HepG2 (cell line): ENCODE data around the gene PPEF2. TPM values are rescaled to one million over a fixed set of nuclear protein-coding genes. Genes with fewer than 3 reads are reported as not detected.

Experiments
- ARNTL ChIP-seq: sonication (generic); formaldehyde crosslinking; IDR thresholded peaks from 2 replicates; pipeline ENCODE4 v1.4.0; 2020; ENCODE audit warnings: mild to moderate bottlenecking, missing genetic modification reagents
- HOXA7 ChIP-seq: sonication (generic); formaldehyde crosslinking; IDR thresholded peaks from 2 replicates; pipeline ENCODE4 v1.8.1; 2022; ENCODE audit warnings: mild to moderate bottlenecking, missing genetic modification reagents, moderate library complexity
- PHF21A ChIP-seq: sonication (generic); formaldehyde crosslinking; IDR thresholded peaks from 2 replicates; pipeline ENCODE4 v1.5.0; 2020; ENCODE audit warnings: mild to moderate bottlenecking, missing genetic modification reagents
- PRPF4 ChIP-seq: fragments of 200-400 bp; formaldehyde crosslinking; IDR thresholded peaks from 2 replicates; pipeline ENCODE4 v1.6.1; 2016; ENCODE audit warnings: low read length, low read depth; ENCODE audit not compliant: poor library complexity, severe bottlenecking
- RFX3 ChIP-seq: IDR thresholded peaks from 2 replicates; pipeline ENCODE4 v1.6.1; 2016; ENCODE audit warnings: missing biosample characterization, missing genetic modification reagents
- SMYD3 ChIP-seq: sonication (generic); formaldehyde crosslinking; IDR thresholded peaks from 2 replicates; pipeline ENCODE4 v1.8.1; 2023; ENCODE audit warnings: mild to moderate bottlenecking, missing genetic modification reagents
- ZBTB40 ChIP-seq, 2 experiments: fragments of 450-650 bp in 1 of 2; sonication (generic) in 1 of 2; formaldehyde crosslinking in 1 of 2; IDR thresholded peaks; 2 replicates each; pipeline versions ENCODE4 v1.6.1 to v1.8.0; 2016 to 2022; ENCODE audit warnings: antibody characterized with exemption in 1 of 2, mild to moderate bottlenecking in 1 of 2, missing genetic modification reagents in 1 of 2
- ZFP90 ChIP-seq: sonication (generic); formaldehyde crosslinking; IDR thresholded peaks from 2 replicates; pipeline ENCODE4 v1.8.0; 2022; ENCODE audit warnings: missing genetic modification reagents, mild to moderate bottlenecking, inconsistent platforms, borderline replicate concordance
- ZXDC ChIP-seq: sonication (generic); formaldehyde crosslinking; IDR thresholded peaks from 2 replicates; pipeline ENCODE4 v1.5.0; 2020; ENCODE audit warnings: mild to moderate bottlenecking, missing genetic modification reagents
- polyA plus RNA-seq, 8 experiments: library from polyadenylated mRNA; depleted of rRNA in 3 of 8; stranded (reverse) in 7 of 8; unstranded in 1 of 8; fragments of >200 nt; fragmentation: Illumina TruSeq in 4 of 8; extraction: Trizol in 4 of 8; gene quantifications; 2 replicates each; pipeline versions ENCODE4 v1.2.1 to v1.2.3, GENCODE V29; 2011 to 2016; ENCODE audit warnings: low read depth in 4 of 8, missing spikeins in 1 of 8, mixed read lengths in 1 of 8; ENCODE audit not compliant: insufficient read depth in 1 of 8
- total RNA-seq, 5 experiments: library from RNA; depleted of rRNA; stranded (reverse); fragments of >200 nt; fragmentation: Illumina TruSeq; extraction: Trizol; gene quantifications; 2 replicates each; pipeline ENCODE4 v1.2.3, GENCODE V29; 2016; ENCODE audit warnings: low read depth in 1 of 5

Gene PPEF2
- total and polyA plus RNA-seq, 2 of the 13 experiments (the other 11 are each of a cell fraction or from before 2014, with no cell fraction given): 0.01 TPM; not detected in 1

GRCh38 chr4:75820676-75821075 lies 81.6 kb downstream of the PPEF2 start (continued):
- TF ChIP-seq ZBTB40 (IDR thresholded peaks at IDR 0.05) (no peak), ZBTB40 (CRISPR knock-in tag; IDR thresholded peaks at IDR 0.05) (no peak), PRPF4 (no peak), SMYD3 (CRISPR knock-in tag) (no peak), ZXDC (no peak), ARNTL (no peak), HOXA7 (CRISPR knock-in tag) (no peak), RFX3 (CRISPR knock-in tag) (peak; percentile 70), PHF21A (CRISPR knock-in tag) (no peak), ZFP90 (CRISPR knock-in tag) (no peak)
